Heart left ventricle (tissue), 13 donors: ENCODE data around the gene EMX2.

Experiments
- CTCF ChIP-seq, 12 donors: fragments of 200-600 bp; sonication (generic) in 4 of 12; IDR thresholded peaks; one replicate each; pipeline versions ENCODE4 v1.5.0 to v1.8.0; 2018 to 2022; ENCODE audit warnings: antibody characterized with exemption in 12 of 12, mild to moderate bottlenecking in 5 of 12
- POLR2A ChIP-seq, 2 donors: fragments of 450-650 bp; IDR thresholded peaks; one replicate each; pipeline ENCODE4 v1.6.1; 2017; ENCODE audit warnings: antibody characterized with exemption in 2 of 2, mild to moderate bottlenecking in 2 of 2, moderate library complexity in 2 of 2
- donor health status: ischemic (EF 13 %, LVEDD 7.1; RV severe dilation, severe dysfunction).
- donor health status: DM: no; HTN: yes; CAD: no.
- donor health status: DM: no; HTN: no; CAD: no.
- donor health status: ischemic (EF 25% LVEDD 6.9; RV normal size, moderate dysfunction).
- donor health status: ischemic (EF 25% LVEDD 5.7; RV mildly dilated, moderate dysfunction).
- donor health status: ischemic (EF 35%, LVEDD 5.7; RV mildly dilated, moderate dysfunction).
- donor health status: nonischemic (EF 11% LVEDD 7.7; RV severe dilation, severe dysfunction).
- donor health status: DM: yes; HTN: yes; CAD: no.
- donor health status: PGD.
- donor health status: ischemic (EF 29% LVEDD 5.4; RV normal size, mild dysfunction).
- donor health status: nonischemic (EF 23%, LVEDD 6.1; RV moderate dilation, normal function).

GRCh38 chr10:117555017-117555416 lies 12.5 kb downstream of the EMX2 start:
- no peak for TF ChIP-seq CTCF (IDR thresholded peaks at IDR 0.05)
- no peak for TF ChIP-seq POLR2A (IDR thresholded peaks at IDR 0.05)
